Bronchial epithelial cell (primary cell): ENCODE measurements around the gene ACD. TPM values are rescaled to one million over a fixed set of nuclear protein-coding genes. Genes with fewer than 3 reads are reported as not detected.
"Not testable (repeated sequence)": the region's sequence is repeated elsewhere in the genome, so short reads cannot be mapped to it uniquely, and the experiment has no call there.

Experiments used
- DNase-seq: peaks from one replicate; pipeline ENCODE4 v3.0.0-alpha.2; 2010; ENCODE audit warnings: low read depth
- FAIRE-seq: peaks from 2 replicates; lab custom pipeline; 2011; peaks lifted over from hg19 to GRCh38; lab: Jason Lieb, UNC
- H3K27me3 ChIP-seq: 2 replicates; pipeline ENCODE4 v1.5.1; 2011; ENCODE audit warnings: low read length; ENCODE audit not compliant: control insufficient read depth, insufficient read depth
- H3K36me3 ChIP-seq: 2 replicates; pipeline ENCODE4 v1.5.1; 2011; ENCODE audit warnings: low read length; ENCODE audit not compliant: control insufficient read depth, insufficient read depth
- H3K4me3 ChIP-seq: 2 replicates; pipeline ENCODE4 v1.5.1; 2011; ENCODE audit warnings: mild to moderate bottlenecking, low read depth, low read length, control low read depth
- CTCF ChIP-seq: IDR thresholded peaks from 2 replicates; pipeline ENCODE4 v1.5.1; 2011; ENCODE audit warnings: mild to moderate bottlenecking, moderate library complexity, low read length, control low read depth, inconsistent platforms; ENCODE audit not compliant: insufficient read depth, severe bottlenecking
- total RNA-seq: library from RNA; depleted of rRNA; stranded (reverse); fragments of >200 nt; gene quantifications from 2 replicates; pipeline ENCODE4 v1.2.1, GENCODE V29; 2014

ACD gene
- total RNA-seq, 1 donor from 2014 or later = 8.4 TPM

GRCh38 chr16:67703626-67704025 lies 43.6 kb upstream of the ACD start:
- no peak for FAIRE-seq
- H3K4me3 ChIP-seq = no peak overlapping the region
- no peak for TF ChIP-seq CTCF
- no peaks in the 10 kb centered on the region for H3K36me3 ChIP-seq
- DNase-seq = no peak
- no peaks in the 10 kb centered on the region for H3K27me3 ChIP-seq

GRCh38 chr16:67702130-67702529 lies 42.1 kb upstream of the ACD start:
- Histone ChIP-seq H3K27me3 (no peaks in the 10 kb centered on the region), H3K36me3 (no peaks in the 10 kb centered on the region), H3K4me3 (no peak overlapping the region)
- TF ChIP-seq CTCF = no peak
- DNase-seq (no peak), FAIRE-seq (no peak)

GRCh38 chr16:67701420-67701819 lies 41.4 kb upstream of the ACD start:
- no peak overlapping the region for H3K4me3 ChIP-seq
- H3K27me3 ChIP-seq = no peaks in the 10 kb centered on the region
- DNase-seq (no peak), FAIRE-seq (no peak)
- no peaks in the 10 kb centered on the region for H3K36me3 ChIP-seq
- TF ChIP-seq CTCF = no peak

- no peak for TF ChIP-seq CTCF
- FAIRE-seq (no peak), DNase-seq (no peak)
- no peaks in the 10 kb centered on the region for H3K36me3 ChIP-seq
- no peak overlapping the region for H3K4me3 ChIP-seq
- no peaks in the 10 kb centered on the region for H3K27me3 ChIP-seq
Measured at GRCh38 chr16:67699265-67699664, 39.2 kb upstream of the ACD start.

GRCh38 chr16:67697422-67698185 lies 37.5 kb upstream of the ACD start:
- DNase-seq = no peak
- FAIRE-seq = no peak
- H3K4me3 ChIP-seq = no peak overlapping the region
- H3K27me3 ChIP-seq = no peaks in the 10 kb centered on the region
- no peaks in the 10 kb centered on the region for H3K36me3 ChIP-seq
- TF ChIP-seq CTCF = no peak

- no peak overlapping the region for H3K4me3 ChIP-seq
- no peak for TF ChIP-seq CTCF
- no peaks in the 10 kb centered on the region for H3K27me3 ChIP-seq
- no peaks in the 10 kb centered on the region for H3K36me3 ChIP-seq
- FAIRE-seq (no peak), DNase-seq (no peak)
Measured at GRCh38 chr16:67694611-67695010, 34.6 kb upstream of the ACD start.

- H3K36me3 ChIP-seq, DNase-seq, H3K4me3 ChIP-seq, H3K27me3 ChIP-seq, FAIRE-seq: not testable (repeated sequence)
Measured at GRCh38 chr16:67693517-67694285, 33.6 kb upstream of the ACD start.
